GM12891 (cell line): ENCODE data around the gene DENND11.

Source experiments
- PAX5 ChIP-seq: IDR thresholded peaks from 2 replicates; pipeline ENCODE4 v1.6.1; 2011; ENCODE audit warnings: low read length, moderate library complexity, mild to moderate bottlenecking; ENCODE audit not compliant: insufficient read depth, severe bottlenecking
- POLR2A ChIP-seq: IDR thresholded peaks from 2 replicates; pipeline ENCODE4 v1.6.1; 2011; ENCODE audit warnings: low read depth, low read length, control low read depth
- POLR2AphosphoS5 ChIP-seq: IDR thresholded peaks from 2 replicates; pipeline ENCODE4 v1.6.1; 2011; ENCODE audit warnings: low read depth, low read length, control low read depth
- POU2F2 ChIP-seq: IDR thresholded peaks from 2 replicates; pipeline ENCODE4 v1.6.1; 2011; ENCODE audit warnings: low read depth, mild to moderate bottlenecking, control low read depth, low read length, moderate library complexity
- SPI1 ChIP-seq: IDR thresholded peaks from 2 replicates; pipeline ENCODE4 v1.6.1; 2011; ENCODE audit warnings: low read depth, low read length, control low read depth
- TAF1 ChIP-seq: IDR thresholded peaks from 2 replicates; pipeline ENCODE4 v1.6.1; 2011; ENCODE audit warnings: low read depth, low read length, control low read depth

DNA sequence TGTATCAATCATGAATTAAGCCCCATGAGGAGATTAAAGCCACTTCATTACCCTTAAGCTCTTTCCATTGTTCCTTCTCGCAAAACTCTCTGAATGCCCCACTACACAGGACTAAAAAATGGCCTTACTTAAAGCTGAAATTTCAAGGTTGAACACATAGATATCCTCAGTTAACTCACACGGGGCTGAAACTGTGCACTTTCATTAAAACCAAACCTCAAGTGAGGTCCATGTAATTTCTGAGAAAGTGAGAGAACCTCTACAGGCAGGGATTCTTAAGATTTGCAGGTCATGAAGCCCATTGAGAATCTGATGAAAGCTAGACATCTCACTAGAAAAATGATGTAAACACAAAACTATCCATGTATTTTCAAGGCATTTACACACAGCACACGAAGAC, 15.9 kb downstream of the DENND11 start:
- TF ChIP-seq POLR2A (no peak), POLR2AphosphoS5 (no peak), TAF1 (no peak), PAX5 (no peak), SPI1 (no peak), POU2F2 (no peak)
